Stimulated activated CD8-positive, alpha-beta memory T cell treated with anti-CD3 and anti-CD28 coated beads, Interleukin-7, amount 100 ng/mL, for 48 hours (primary cell): ENCODE measurements around the gene NKAIN2.
"Not testable (repeated sequence)": the region's sequence is repeated elsewhere in the genome, so short reads cannot be mapped to it uniquely, and the experiment has no call there.

Experiments used
- DNase-seq, 2 donors: peaks; one replicate each; pipeline ENCODE4 v3.0.0-alpha.2; 2020; ENCODE audit warnings: low read depth in 1 of 2; ENCODE audit errors: extremely low read depth in 1 of 2

The NKAIN2 gene

DNA sequence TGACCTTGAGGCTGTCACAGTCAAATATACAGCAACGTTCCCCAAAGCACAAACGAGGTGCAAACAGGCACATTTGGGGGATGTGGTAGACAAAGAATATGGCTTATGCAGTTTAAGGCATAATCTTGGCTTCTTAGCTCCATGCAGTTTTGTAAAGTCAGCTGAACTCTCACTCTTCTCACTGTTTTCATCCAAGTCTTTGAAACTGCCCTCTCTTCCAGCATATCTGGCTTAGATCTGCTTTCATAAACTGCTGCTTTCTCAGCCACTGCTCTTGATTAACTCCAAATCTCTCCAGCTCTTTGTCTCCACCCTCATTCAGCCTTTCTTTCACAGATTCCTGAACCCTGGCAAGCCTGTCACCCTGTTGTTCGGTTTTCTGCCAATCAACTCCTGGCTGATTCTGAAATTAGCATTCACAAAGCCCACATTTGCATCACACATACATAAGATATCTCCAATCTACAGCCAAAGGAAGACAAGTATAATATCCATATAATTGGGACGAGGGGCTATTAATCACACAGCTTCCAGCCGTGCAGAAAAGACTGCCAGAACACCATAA is 857.5 kb downstream of the NKAIN2 start:
- DNase-seq, result no peak

DNA sequence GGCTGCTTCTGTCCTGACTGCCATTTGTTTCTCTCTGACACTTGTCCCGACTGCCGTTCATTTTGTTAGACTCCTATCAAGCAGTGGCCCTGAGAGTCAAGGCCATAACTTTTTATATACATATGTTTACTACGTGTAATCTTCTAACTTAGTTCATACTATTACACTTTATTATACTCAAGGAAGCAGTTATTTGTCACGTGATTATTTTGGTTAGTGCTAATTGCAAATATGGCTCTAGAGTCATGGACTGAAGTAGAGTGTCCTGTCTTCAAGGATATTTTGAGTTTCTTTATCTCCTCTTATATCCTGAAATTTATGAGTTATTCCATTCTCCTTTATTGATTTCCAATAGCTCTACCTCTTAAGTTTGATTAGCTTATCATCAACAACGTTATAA is 864.4 kb downstream of the NKAIN2 start:
- no peak for DNase-seq

DNA sequence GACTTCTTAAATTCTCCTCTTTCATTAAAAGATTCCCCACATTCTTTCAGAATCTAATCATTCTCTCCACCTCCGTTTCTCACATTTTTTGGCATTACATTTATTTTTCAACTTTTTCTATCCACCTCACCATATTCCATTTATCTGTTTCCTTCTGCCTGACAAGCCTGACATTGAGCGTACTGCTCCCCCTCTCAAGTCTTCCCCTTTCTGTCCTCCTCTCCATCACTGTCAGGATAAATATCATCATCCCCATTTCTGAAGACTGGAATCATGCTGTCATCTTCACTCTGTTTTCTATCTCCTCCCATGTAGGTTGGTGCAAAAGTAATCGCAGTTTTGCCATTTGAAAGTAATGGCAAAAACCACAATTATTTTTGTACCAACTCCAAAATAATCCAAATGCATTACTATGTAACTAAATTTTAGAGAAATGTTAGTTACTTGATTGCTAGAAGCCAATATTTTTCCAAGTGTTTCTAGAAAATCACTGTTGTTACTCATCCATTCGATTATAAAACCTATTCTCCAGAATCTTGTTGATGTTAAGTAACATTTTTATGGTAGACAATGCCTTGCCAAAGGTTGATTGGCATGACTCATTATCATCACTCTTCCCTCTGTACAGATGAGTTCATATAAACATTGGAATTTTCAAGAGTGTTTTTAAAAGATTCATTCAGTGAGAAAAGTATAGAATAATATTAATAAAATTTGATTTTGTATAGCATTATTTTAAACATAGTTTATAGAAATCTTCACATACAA is 866.2 kb downstream of the NKAIN2 start:
- DNase-seq, result no peak

DNA sequence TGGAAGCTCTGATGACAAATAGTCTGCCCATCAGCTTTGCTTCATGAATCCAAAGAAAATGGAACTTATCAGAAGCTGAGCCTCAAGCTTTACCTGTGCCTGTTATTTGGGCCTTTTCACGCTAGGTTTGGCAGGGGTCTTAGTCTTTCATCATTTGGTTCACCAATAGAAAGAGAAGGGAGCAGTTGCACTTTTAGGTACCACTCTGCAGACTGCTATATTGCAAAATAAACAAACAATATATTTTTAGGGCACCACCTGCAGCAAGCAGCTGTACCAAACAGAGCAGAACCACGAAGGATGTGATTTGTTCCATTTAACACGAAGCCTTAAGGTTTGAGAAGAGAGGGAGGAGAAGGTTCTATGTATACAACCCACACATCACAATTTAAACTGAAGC is 867.1 kb downstream of the NKAIN2 start:
- DNase-seq, result no peak

DNA sequence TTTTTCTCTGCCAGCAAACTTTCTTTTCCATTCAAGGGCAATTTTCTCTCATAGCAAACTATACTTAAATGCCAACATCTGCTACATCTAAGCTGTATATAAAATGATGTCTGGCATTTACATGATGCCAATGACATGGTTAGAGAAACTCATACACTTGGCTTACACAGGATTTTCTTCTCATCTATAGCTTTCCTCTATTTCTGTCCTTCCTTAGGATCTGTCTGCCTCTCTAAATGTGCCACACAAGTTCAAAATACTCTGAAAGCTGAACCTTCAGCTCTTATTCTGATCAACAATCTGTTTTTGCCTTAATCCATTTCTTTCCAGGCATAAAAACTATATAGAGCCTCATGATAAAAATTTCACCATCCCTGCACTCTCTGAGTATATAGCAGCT is 867.7 kb downstream of the NKAIN2 start:
- no peak for DNase-seq

DNA sequence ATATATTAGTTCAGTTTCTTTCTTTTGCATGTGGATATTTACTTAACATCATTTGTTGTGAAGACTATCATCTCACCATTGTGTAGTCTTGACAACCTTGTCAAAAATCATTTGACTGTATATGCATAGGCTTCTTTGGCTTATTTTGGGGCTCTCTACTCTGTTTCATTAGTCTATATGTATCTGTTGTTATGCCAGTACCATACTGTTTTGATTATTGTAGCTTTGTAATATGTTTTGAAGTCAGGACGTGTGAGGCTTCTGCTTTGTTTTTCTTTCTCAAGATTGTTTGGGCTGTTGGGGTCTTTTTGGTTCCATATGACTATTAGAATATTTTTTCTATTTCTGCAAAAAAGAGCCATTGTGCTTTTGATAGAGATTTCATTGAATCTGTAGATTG is 870.4 kb downstream of the NKAIN2 start:
- no peak for DNase-seq

DNA sequence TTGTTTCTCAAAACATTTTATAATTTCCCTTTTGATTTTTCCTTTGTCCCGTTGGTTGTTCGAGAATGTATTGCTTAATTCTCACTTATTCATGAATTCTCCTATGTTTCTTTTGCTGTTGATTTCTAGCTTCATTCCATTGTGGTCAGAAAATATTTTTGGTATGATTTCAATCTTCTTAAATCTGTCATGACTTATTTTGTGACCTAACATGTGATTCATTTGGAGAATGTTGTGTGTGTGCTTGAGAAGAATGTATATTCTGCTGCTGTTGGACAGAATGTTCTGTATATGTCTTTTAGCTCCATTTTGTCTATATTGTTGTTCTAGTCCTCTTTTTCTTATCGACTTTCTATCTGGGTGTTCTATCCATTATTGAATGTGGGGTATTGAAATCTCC is 872.4 kb downstream of the NKAIN2 start:
- no peak for DNase-seq

DNA sequence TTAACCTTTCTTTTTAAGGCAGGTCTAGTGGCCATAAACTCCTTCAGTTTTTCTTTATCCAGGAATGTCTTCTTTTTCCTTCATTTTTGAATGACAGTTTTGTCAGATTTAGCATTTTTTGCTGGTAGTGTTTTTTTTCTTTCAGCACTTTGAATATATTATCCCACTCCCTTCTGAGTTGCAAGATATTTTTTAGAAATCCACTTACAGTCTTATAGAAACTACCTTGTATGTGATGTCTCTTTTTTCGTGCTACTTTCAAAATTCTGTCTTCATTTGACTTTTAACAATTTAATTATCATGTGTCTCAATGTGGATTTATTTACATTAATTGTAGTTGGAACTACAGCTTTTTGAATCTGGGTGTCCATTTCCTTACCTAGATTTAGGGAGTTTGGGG is 874.2 kb downstream of the NKAIN2 start:
- DNase-seq, result no peak

DNA sequence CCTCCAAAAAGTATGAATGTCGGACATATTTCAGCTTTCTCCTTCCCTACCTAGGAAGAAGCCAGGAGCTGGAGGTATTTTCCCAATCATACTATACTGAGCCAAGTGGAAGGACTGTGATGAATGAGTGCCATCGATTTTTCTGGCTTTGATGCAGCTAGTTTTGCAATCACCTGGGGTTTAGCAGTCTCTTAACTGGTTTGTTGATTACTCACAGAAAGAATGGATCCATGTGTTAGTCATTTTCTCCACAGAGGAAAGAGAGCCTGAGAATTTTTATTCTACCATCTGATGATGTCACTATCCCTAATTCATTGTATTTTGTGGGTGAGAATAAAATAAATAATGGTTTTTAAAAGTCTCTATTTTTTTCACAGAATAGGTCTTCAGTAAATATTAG is 875.7 kb downstream of the NKAIN2 start:
- DNase-seq, result no peak

DNA sequence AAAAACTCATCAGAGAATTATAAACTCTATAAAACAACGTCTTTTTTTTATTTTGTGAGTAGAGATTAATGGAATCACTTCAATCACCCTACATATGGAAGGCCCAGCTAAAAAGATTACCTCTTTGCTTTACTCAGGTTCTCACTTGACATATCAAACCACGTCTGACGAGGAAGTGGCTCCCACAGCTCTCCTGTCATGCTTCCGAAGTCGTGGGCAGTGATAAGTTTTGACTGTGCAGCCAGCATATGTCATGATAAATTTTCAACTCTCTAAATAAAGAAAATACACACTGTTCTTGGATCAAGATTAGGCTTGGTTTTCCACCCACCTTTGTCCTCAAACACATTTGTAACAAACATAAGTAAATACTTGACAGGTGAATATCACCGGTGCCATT is 879.1 kb downstream of the NKAIN2 start:
- no peak for DNase-seq

DNA sequence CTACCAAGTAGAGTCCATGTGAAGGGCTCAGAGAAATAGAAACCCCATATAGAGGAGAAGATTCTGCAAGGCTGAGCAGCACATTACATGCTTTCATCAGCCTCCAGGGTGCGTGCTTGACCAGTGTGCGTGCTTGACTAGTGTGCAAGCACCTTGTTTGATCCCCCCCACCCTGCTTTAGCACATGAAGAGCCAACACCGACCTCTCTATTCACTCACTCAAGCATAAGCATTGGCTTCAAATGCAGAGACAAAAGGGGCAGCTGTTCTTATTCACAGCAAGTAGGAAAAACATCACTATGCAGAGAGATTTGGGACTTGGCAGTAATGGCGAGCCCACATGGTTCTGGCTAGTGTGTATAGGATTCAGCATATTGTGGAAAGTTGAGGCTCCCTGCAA is 879.8 kb downstream of the NKAIN2 start:
- DNase-seq, result no peak

DNA sequence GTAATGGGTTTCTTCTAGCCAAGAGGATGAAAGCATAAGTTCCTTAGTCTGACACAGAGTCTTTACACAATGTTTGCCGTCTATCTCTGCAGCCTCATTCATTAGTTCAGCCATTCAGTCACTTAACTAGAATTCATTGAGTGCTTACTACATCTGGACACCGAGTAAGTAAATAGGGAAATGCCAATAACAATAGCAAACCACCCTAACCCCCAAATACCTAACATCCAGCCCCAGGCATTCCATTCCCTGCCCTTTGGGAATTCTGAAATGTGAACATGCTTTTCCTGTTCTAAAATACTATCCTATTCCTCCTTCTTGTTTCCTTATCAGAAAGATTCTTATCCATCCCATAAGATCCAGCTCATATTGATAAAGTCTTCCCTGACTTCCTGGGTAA is 881.0 kb downstream of the NKAIN2 start:
- DNase-seq, result no peak

DNA sequence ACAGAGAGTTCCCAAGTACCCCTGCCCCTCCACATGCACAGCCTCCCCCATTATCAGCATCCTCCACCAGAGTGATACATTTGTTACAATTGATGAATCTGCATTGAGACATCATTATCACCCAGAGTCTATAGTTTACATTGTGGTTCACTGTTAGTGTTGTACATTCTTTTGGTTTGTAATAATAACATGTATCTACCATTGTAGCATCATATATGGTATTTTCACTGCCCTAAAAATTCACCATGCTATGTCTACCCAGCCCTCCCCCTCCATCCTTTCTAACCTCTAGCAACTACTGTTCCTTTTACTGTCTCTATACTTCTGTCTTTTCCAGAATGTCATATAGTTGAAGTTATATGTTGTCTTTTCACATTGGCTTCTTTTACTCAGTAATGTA is 884.7 kb downstream of the NKAIN2 start:
- DNase-seq, result no peak

DNA sequence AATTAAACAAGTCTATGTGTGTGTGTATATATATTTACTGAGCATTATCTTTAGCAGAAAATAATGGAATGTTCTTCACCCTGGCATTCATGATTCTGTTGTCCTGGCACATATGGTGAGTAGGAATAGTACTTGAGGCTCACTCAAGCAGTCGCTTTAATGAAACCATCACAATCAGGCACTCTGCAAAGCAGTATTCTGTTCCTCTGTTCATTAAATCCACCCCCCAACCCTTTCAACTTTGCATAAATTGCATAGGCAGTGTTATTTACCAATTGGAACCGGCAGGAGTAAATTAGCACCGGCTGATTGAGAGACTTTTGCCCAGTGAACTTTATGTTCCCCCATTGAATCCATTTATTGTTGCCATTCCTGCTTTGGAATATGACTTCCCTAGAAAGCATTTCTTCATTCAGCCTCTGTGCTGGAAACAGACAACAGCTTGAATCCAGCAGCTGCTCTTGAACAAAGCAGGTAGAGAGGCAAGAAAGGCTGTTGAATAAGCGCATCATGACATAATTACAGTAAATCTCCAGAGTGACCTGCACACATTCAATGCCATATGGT is 890.6 kb downstream of the NKAIN2 start:
- no peak for DNase-seq

DNA sequence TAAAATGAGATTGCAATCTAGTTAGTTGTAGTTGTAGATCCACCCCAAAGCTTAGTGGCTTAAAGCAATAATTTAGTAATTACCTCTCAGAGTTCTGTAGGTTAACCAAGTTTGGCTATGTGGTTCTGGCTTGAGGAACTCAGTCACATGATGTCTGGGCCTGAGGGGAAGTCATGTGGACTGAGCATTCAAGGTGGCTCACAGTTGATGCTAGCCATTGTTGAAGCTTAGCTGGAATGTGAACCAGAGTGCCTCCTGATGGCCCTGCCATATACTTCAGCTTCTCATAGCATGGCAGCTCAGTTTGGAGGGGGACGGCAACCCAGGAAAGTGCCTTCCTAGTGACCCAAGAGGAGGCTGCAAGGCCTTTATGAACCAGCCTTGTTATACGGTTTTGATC is 895.4 kb downstream of the NKAIN2 start:
- no peak for DNase-seq

DNA sequence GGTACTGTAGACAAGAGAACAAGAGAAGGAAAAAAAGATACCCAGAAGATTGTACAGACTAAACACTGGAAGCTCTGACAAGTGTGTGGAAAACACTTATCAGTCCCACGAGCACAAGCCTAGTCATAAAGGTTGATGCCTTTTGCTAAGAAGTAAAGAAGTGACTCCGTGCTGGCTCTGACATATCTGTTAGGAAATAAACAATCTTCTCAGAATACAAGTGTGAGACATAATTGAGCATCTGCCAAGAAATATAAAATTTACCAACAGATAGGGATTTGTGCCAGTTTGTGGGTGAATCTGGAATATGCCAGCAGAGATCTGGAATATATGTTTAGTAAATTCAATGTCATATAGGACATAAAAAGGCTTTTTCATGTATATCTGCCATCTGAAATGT is 899.9 kb downstream of the NKAIN2 start:
- no peak for DNase-seq

DNA sequence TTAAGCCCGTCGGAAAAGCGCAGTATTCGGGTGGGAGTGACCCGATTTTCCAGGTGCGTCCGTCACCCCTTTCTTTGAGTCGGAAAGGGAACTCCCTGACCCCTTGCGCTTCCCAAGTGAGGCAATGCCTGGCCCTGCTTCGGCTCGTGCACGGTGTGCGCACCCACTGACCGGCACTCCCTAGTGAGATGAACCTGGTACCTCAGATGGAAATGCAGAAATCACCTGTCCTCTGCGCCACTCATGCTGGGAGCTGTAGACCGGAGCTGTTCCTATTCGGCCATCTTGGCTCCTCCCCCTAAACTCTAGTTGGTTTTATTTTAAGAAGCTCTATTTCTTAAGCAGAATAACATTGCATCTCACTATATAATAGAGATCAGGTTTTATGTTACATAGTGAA is 908.9 kb downstream of the NKAIN2 start:
- DNase-seq, result not testable (repeated sequence)

DNA sequence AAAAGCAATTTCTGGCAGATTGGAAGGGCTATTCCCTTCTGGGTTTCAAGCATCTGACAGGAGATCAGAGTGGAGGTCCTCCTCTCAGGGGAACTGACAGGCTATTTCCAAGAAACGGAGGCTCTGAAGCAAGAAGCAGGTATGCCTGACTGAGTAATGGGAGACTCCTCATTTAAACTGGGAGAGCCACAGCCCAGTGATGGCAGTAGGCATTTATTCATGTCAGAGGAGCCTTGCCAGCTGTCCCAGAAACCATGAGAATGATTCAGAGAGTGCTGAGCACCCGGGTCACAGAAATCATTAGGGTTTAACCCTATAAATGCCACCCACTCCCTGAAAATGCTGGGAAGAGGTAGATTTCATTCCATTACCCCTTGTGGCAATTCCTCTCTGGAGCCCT is 911.1 kb downstream of the NKAIN2 start:
- no peak for DNase-seq

DNA sequence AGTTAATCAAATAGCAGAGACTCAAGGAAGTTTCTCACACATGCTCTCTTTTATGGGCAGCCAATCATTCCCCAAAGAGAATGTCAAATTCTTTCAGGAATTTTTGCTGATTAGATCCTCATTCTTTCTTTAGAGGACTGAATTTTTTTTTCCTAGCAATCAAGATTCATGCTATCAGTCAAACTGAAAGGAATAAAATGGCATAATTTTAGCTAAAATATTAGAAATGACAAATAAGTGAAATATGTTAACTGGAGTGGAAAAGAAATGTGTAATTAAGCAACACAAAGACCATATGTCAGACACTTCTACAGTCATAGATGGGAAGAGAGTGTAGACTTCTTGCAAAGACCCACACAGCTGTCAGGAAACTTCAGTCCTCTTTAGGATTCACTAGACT is 916.2 kb downstream of the NKAIN2 start:
- no peak for DNase-seq

DNA sequence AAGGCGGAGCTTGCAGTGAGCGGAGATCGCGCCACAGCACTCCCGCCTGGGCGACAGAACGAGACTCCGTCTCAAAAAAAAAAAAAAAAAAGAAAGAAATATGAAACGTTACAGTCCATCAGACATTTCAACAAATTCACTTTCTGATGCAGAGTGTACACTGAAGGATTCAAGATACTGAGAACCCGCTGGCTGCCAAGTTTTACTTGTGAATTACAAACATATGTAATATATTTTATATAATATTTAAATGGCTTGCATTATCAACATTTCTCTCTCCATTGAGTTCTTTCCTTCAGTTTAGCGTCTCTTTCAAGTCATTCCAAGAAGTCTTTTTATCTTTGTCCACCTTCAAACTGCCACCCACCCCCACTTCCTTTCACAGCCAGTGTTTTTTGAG is 917.7 kb downstream of the NKAIN2 start:
- DNase-seq, result no peak

DNA sequence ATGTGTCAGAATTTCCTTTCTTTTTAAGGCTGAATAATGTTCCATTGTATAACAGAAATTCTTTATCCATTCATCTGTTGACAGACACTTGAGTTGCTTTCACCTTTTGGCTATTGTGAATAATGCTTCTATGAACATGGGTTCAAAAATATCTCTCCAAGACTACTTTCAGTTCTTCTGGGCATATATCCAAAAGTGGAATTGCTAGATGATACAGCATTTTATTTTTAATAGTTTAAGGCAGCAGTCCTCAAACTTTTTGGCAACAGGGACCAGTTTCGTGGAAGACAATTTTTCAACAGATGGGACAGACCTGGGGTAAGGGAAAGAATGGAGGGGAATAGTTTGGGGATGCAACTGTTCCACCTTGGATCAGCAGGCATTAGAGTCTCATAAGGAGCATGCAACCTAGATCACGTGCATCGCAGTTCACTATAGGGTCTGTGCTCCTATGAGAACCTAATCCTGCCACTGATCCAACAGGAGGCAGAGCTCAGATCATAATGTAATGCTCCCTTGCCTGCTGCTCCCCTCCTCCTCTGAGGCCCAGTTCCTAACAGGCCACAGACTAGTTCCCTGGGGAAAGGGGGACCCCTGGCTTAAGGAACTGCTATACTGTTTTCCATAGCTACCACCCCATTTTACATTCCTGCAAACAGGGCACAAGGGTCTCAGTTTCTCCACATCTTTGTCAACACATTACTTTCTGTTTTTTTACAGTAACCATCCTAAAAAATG is 918.6 kb downstream of the NKAIN2 start:
- DNase-seq, result no peak

DNA sequence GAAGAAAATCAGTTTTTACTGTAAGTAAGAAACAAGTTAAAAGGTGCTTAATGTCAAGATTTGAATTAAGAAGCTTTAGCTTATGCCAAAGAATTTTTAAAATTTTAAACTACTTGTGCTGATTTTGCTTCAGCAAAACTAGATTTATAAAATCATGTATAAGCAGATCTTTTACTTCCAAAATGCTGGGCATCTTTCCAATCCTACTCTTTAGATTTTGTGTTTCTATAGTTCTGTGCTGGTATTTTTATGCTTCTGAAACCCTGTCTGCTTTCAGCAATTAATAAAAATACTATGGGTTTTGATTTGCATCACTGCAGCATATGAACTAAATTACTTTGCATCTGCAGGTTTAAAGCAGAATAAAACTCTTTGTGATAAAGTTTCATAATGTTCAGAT is 920.0 kb downstream of the NKAIN2 start:
- no peak for DNase-seq
